LNCaP clone FGC (cell line): Measurements from ENCODE around the gene DGKB.

Experiments
- DNase-seq: peaks from one replicate; pipeline ENCODE4 v3.0.0-alpha.2; 2011; ENCODE audit warnings: low read depth
- H3K4me3 ChIP-seq: 2 replicates; pipeline ENCODE4 v1.5.1; 2011; ENCODE audit warnings: mild to moderate bottlenecking, low read depth, low read length, control low read depth
- TF ChIP-seq, protein P1 (sequence below): IDR thresholded peaks from 2 replicates; pipeline ENCODE4 v1.5.1; 2012; ENCODE audit warnings: mild to moderate bottlenecking; ENCODE audit not compliant: control insufficient read depth, insufficient read depth; ENCODE audit errors: extremely low read depth

Gene DGKB

GRCh38 chr7:14740606-14741005, 161.9 kb downstream of the DGKB start:
- DNase-seq, result no peak

DNA sequence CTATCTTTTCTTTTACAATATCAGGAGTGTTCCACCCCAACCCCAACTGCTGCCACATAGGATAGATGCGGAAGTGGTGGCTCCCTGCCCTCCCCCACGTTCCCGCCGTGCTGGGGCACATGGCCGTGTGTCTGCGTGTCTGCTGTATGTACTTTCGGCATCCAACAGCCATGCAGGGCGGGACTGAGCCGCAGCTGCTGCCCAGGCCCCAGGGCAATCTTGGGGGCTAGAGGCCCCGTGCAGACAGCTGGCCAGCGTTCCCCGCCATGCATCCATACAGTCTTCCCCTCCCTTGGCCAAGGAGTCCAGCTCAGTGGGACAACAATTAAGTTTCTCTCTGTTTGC, 162.7 kb downstream of the DGKB start:
- DNase-seq, result no peak
- no peak overlapping the region for H3K4me3 ChIP-seq
- TF ChIP-seq, protein P1, sequence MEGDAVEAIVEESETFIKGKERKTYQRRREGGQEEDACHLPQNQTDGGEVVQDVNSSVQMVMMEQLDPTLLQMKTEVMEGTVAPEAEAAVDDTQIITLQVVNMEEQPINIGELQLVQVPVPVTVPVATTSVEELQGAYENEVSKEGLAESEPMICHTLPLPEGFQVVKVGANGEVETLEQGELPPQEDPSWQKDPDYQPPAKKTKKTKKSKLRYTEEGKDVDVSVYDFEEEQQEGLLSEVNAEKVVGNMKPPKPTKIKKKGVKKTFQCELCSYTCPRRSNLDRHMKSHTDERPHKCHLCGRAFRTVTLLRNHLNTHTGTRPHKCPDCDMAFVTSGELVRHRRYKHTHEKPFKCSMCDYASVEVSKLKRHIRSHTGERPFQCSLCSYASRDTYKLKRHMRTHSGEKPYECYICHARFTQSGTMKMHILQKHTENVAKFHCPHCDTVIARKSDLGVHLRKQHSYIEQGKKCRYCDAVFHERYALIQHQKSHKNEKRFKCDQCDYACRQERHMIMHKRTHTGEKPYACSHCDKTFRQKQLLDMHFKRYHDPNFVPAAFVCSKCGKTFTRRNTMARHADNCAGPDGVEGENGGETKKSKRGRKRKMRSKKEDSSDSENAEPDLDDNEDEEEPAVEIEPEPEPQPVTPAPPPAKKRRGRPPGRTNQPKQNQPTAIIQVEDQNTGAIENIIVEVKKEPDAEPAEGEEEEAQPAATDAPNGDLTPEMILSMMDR, result no peak

More at GRCh38 chr7:14740606-14741005, 161.9 kb downstream of the DGKB start:
- TF ChIP-seq, protein P1, result no peak
- H3K4me3 ChIP-seq, result no peak overlapping the region

- DNase-seq, result no peak
- TF ChIP-seq, protein P1, result no peak
Observed at GRCh38 chr7:14739168-14739840, 163.2 kb downstream of the DGKB start.

DNA sequence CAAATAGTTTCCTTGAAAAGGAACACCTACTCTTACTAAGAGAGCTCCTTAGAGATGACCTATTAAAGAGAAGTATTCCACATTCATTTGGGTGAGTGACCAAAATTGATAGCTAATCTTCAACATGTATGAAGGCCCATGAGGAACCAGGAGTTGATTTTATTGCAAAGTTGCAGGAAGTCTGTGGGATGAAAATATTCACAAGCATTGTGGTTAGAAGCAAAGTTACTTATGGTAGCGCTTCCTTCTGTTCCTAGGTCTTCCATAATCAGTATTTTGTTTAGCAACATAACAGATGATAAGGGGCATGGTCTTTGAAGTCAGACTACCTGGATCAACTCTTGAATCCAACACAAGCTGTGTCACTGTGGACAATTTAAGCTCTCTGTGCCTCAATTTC, 164.5 kb downstream of the DGKB start:
- H3K4me3 ChIP-seq, result no peak overlapping the region
- no peak for DNase-seq
- TF ChIP-seq, protein P1, result no peak

More at GRCh38 chr7:14739168-14739840, 163.2 kb downstream of the DGKB start:
- no peak overlapping the region for H3K4me3 ChIP-seq

GRCh38 chr7:14734839-14735321, 167.7 kb downstream of the DGKB start:
- no peak for DNase-seq
- H3K4me3 ChIP-seq, result no peak overlapping the region
- TF ChIP-seq, protein P1, result no peak

- TF ChIP-seq, protein P1, result no peak
- DNase-seq, result no peak
- H3K4me3 ChIP-seq, result no peak overlapping the region
Observed at GRCh38 chr7:14720785-14721184, 181.8 kb downstream of the DGKB start.

DNA sequence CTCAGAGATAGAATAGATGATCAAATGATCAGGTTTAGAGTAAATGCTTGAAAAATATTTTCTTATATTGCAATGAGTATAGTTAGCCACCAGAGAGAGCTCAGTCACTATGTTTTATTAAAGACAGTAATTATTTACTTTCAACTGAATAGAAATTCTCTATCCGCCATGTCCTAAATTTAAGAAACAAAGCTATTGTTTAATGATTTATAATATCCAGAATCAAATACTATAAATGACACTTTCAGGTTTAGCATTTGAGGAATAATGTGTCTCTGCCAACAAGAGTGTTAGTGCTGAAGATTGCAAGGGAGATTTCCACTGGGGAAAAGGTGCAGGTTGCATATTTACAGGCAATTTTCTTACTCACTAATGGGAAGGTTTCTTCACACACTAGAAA, 184.7 kb downstream of the DGKB start:
- peak; percentile 23 for DNase-seq
- H3K4me3 ChIP-seq, result no peak overlapping the region
- TF ChIP-seq, protein P1, result peak; percentile 52
